GM21447 (cell line): ENCODE measurements around the gene ARVCF.

Source experiments
- ATAC-seq: cut with Tn5 transposase; IDR thresholded peaks from one replicate; pipeline ENCODE4 v1.9.1; 2021; ENCODE audit not compliant: unreplicated experiment

Gene ARVCF

DNA sequence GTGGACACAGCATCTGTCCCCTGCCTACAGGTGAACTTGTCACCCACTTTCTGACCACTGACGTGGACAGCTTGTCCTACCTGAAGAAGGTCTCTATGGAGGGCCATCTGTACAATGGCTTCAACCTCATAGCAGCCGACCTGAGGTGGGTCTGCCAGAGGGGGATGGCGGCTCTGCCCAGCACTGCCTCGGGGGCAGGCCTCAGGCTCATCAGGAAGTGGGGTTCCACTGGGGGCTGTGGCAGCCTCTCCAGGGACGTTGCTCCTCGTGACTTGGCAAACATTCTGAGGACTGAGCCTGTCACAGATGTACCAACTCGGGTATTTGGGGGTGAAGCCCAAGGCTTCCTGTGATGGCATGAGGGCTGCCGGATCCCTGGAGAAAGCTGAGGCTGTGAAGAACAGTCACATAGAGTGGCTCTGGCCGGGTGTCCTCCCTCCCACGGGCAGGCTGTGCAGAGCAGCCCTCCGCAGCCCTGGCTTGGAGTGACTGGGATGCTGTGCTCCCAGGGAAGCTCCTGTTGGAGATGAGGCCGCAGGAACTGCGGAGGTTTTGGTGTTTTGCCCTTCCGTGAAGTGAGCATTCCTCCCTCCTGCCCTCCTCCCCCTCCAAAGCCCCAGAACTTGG lies 36.9 kb upstream of the ARVCF start:
- no peak for ATAC-seq

DNA sequence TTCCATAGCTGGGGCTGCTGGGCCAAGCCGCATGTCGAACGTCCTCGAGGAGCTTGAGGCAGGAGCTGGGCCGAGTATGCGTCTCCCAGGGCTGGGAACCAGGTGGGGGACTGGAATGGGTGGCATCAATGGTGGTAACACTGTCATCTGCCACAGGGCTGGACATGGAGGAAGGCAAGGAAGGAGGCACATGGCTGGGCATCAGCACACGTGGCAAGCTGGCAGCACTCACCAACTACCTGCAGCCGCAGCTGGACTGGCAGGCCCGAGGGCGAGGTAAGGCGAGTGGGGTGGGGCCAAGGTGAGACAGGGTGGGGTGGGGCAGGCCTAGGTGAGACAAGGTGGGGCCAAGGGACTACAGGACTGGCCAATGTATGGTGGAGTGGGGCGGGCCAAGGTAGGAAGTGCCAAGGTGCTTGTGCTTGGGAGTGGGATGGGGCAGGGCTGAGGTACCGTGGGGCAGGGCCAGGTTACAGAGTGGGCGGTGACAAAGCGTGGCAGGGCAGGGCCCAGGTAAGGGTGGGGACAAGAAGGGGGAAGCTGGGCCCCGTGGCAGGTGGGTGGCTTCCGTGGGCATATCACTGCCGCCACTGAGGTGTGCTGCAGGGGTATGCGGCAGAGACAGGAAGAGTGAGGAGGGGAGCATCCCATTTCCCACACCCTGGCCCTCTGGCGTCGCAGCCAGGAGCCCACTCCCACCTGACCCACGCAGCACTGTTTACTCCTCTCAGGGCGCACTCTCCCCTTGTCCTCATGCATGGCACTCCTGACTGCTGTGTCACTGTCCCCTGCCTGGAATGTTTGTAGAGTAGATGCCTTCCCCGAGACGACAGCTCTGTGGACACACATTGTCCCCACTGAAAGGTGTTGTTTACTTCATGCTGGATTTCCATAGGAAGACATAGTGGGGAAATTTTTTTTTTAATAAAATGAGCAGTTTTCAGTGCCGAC lies 36.0 kb upstream of the ARVCF start:
- no peak for ATAC-seq

DNA sequence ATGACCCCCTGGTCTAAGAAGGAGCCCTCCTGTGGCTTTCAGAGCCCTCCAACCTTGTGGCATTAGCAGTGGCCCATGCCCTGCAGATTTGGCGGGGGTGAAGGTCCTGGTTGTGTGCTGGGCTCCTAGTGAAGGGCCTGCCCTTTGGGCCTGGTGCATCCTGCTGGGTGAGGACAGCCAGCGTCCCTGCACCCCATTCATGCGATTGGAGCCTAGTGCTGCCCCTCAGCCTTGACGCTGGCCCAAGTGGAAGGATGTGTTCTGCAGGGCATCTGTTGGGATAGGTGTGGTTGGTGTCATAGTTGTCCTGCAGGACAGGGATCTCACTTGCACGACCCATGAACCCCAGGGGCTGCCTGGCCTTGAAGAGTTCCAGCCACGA lies 35.3 kb upstream of the ARVCF start:
- no peak for ATAC-seq

DNA sequence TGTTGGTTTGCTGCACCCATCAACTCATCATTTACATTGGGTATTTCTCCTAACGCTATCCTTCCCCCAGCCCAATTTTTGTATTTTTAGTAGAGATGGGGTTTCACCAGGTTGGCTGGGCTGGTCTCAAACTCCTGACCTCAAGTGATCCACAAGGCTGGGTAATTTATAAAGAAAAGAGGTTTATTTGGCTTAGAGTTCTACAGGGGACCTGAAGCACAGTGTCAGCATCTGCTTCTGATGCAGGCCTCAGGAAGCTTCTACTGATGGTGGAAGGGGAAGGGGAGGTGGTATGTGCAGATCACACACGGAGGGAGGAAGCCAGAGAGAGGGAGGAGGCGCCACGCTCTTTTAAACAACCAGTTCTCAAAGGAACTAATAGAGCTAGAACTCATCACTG lies 30.1 kb upstream of the ARVCF start:
- no peak for ATAC-seq

DNA sequence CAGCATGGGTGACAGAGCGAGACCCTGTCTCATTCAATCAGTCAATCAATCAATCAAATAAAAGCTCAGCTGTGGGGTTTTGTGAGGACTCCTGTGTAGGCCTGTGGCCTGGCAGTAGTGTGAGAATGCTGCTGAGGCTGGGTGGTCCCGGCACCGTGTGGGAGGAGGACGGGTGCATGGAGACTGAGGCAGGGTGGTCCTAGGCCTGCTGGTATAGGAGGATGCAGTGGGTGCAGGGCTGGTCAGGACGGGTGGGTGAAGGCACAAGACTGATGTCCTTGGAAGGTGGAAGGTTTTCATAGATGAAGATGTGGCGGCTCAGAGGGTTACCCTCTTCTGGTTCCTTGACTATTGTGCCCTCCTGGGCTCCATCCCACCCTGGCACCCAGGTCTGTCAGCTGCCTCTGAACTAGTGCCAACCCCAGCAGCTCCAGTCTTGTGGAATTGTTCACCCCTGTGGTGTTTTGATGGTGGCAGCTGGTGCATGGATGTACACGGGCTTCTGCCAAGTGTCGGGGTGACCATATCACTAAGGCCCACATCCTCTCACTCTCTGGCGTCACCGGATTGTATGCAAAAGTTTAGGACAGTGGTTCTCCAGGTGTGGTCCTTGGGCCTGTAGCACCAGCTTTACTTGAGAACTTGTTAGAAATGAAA lies 28.0 kb upstream of the ARVCF start:
- ATAC-seq = no peak

DNA sequence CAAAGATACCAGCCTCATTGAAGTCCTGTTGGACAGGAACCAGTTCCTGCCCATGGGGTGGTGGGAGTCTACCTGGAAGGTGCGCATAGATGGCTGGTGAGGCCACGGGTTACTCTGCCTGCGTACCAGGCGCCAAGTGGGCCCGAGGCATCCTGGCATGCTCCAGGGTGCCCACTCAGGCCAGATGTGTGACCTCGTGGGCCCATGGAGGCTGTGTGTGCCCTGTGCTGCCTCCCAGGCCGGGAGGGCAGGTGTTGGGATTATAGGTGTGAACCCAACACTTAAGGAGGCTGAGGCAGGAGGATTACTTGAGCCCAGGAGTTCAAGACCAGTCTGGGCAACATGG lies 27.3 kb upstream of the ARVCF start:
- ATAC-seq = no peak

DNA sequence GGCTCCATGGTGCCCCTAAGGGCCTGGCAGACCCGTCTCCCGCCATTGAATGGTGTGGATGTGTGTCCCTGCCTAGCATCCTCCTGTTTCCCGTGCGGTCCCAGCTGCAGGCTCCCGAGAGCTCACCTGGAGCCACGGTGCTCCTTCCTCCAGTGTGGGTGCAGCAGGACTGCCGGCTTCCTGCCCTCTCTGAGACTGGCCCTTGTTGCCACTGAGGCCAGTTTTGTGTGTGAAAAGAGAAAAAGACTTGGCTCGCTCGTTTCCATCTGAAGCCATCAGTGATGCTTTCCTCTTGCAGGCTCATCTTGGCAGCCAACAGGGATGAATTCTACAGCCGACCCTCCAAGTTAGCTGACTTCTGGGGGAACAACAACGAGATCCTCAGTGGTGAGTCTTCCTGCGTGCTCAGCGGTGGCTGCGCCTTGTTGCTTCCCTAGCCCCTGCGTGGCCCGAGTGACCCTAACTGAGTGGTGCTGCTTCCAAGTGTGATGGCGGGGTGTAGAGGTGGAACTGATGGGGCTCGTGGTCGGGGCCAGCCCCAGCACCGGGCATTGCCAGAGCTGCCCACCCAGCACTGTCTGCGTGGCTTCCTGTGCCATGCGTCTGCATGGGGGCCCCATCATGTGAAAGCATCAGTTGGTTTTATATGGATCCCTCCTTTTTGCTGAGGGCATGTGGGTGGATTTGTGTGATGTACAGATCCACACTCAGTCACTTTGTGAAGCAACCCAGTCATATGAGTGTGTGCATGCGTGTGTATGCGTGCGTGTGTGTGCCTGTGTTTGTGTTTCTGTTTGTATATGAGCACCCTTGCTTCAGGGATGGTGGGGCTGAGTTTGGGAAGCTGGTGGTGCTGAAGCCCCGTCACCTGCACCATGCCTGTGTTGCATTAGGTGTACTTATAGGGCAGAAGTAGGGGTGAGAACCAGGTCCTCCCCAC lies 26.7 kb upstream of the ARVCF start:
- ATAC-seq = no peak

DNA sequence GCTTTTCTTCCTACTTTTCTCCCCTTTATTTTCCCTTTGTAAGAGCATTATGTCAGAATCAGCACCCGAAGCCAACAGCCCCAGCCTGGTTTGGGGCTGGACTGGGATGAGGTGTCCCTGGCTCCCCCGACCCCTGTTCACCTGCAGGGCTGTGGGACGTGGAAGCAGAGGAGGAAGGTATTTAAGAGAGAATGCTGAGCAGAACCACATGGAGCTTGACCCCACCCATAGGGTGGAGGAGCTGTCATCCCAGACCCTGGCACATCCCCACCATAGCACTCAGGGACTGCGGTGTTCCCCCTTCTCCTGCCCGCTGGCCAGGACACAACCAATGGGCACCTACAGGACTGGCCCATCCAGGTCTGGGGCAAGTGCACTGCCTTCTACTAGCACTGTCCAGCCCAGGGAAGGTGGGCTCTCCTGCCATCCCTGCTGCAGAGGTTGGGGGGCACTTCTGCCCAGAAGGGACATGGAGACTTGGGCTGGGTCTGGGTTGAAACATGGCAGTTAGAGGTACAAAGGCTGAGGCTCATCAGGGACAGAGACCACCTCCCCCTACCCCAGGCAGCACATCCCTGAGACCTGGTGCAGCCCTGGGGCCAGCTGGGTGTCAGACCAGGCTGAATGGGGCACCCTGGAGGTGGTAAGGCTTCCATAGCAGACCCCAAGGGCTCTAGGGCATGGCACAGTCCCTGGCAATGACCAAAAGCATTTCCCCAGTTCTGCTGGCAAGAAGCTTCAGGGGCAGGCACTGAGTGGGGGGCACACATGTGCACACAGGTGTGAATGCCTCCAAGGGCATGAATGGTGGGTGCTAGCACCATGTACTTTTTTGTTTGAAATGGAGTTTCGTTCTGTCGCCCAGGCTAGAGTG lies 23.9 kb upstream of the ARVCF start:
- ATAC-seq = no peak

DNA sequence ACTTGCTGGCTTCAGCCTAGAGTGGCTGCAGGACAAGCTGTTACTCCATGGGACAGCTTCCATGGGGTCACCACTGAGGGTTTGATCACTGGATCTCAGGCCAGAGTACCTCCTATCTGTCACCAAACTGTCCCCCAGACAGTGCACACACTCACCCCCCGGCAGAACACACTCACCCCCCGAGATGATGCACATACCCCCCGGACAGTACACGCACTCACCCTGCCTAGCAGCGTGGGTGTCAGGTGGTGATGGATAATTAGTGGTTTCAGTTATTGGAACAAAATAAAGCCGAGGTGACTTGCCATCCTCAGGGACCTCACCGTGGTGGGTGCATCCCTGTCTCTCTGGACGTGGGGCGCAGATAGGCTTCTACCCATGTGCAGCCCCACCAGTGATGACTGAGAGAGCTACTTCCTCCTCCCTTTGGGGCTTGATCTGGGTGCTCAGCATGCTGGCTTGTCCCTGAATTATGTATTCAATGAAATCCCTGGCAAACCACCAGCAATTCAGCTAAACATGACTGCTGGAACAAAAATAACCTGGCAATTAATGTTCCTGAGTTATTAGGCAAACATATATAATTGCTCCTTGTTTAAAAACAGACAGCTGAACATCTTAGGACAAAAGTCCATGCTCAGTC lies 23.2 kb upstream of the ARVCF start:
- no peak for ATAC-seq

DNA sequence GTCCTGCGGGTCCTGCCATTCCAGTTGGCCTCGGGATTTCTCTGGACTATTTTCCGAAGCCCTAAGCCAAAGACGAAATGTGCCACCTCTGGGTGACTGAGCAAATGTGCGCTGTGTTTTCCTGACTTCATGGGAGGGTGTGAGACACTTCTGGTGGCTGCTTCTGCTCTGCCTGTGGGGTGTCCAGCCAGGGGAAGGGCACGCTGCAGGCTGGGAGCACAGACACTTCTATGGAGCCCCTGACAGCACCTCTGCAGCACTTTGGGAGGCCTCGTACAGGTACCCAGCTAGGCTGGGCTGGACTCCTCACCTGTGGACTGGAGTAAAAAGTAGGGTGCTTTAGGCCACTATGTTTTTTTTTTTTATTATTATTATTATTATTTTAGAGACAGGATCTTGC lies 22.0 kb upstream of the ARVCF start:
- ATAC-seq = no peak

DNA sequence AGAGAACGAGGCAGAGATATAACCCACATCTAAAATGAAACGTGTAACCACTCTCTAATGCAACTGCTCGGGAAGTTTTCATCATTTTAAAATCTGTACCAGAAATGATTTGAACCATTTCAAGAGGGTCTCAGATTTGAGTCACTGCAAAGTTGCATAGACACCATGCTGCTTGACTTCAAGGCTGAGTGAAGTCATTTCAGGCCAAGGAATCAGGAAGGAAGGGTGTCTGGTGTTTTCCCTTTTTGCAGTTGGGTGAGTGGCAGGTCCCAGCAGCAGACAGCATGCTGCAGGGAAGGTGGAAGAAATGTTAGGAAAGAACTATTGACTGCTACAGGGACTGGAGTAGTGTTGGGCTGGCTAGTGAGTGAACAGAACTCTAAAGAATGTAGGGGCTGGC lies 20.8 kb upstream of the ARVCF start:
- ATAC-seq = no peak

DNA sequence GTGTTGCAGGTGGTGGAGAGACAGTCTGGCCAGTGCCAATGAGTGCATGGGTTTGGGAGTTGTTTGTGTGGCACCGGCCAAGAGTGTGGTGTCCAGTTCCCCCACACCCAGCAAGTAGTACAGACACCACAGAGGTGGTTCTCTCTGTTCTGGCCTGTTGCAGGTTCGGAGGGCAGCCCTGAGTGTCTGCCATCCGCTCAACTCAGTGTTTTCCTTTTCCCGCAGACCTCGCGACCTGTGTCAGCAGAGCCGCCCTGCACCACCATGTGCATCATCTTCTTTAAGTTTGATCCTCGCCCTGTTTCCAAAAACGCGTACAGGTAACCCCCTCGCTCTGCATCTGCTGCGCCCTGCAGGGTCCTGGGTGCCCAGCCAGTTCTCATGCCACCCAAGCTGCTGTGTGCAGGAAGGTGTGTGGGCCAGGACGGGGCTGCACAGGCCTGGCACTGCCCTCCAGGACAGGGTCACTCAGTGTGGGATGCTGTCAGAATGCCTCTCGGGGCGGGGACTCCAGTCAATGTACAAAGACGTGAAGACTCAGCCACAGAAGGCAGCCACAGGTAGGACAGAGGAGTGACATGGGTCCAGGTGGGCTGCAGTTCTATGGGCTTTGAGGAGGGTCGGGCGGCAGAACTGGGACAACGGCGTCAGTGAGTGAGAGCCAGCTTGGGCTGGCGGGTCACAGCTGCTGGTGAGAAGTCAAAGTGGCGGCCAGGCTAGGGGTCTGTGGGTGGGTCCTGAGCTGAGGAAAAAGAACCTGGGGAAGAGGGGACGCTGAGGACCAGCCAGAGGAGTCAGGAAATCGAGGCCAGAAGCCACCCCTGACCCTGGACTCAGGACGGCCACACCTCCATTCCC lies 20.1 kb upstream of the ARVCF start:
- no peak for ATAC-seq

DNA sequence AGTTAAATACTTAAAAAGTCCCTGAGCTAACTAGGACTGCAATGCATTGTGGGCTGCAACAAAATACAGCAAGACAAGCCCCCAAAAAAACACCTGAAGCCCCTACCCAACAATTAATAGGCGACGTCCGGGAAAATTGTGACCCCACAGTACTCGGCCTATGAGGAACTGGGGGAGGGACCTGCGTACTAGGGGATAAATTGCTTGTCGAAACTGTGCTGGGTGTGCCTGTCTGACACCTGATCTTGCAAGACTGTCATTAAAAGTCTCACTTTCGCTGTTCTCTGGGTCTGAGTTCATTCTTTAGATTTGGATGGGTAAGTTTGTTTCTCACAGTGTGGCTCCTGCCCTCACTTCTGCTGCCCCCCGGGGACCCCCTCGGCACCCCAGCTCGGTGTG lies 19.5 kb upstream of the ARVCF start:
- no peak for ATAC-seq

DNA sequence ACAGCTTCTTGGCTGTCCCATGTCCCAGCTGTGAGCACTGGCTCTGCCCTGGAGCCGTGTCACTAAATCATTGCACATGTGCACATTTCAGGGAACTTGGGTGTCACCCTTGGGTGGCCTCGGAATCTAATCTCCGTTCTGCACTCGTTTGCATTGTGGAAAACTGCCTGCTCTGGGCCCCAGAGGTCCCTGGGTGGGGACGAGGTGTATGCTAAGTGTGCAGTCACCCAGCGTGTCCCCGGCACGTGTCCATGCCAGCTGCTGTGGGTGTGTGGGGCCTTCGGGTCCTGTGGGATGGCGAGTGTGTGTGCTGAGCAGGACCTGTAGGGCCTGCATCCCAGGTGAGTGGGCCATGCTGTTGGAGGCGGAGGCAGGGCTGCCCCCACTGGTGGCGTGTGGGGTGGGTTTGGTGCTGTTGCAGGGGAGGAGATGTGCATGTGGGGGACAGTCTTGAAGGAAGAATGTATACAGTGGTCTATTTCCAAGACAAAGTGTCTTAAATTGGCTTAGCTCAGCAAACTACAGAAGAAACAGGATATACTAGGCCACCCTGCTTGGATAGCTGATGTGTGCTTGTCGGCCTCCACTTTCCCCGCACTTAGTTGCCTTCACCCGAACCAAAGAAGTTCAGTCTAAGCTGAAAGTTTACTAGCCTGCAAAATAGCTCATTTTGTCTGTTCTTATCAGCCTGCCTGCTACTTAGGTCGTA lies 18.9 kb upstream of the ARVCF start:
- no peak for ATAC-seq

DNA sequence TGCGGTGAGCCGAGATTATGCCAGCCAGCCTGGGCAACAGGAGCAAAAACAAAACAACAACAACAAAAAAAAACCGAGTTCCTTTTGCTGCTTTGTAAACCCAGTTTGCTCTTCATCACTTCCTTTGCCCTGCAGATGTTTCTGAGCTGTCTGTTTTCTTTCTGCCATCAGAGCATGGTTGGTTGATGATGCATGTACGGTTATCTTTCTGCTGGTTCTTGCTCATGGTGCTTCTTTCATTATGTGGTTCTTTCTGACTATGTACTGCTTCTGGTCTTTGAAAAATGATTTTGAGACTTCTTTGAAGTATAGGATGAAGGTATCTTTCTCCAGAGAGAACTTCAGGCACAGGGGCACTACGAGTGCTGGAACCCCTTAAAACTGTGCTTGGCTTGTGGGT lies 17.5 kb upstream of the ARVCF start:
- no peak for ATAC-seq

DNA sequence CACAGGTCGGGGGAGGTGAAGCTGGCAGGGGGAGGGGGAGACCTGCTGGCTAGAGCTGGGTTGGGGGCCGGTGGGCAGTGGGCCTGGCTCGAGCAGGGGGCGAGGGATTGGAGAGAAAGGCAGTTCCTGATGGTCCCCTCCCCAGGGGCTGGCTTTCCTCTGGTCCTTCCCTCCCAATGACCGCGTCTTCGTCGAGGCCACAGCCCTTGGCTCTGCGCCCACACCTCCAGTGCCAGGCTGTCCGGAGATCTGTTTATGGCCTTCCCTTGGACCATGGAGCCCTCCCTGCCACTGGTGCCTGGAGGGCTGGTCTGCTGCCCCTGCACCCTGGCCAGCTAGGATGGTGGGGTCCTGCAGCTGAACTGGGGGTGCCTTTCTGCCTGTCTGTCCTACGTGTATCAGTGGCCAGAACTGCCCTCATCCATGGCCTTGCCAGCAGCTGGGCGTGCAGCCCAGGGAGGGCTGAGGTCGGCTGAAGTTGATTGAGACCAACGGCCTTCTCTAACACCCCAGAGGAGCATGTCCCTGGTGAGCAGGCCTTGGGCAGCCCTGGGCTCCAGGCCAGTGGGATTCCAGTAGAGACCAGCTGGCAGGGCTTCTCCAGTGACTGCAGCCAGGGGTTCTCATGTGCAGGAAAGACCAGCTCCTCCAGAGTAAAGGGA lies 16.6 kb upstream of the ARVCF start:
- ATAC-seq = no peak

DNA sequence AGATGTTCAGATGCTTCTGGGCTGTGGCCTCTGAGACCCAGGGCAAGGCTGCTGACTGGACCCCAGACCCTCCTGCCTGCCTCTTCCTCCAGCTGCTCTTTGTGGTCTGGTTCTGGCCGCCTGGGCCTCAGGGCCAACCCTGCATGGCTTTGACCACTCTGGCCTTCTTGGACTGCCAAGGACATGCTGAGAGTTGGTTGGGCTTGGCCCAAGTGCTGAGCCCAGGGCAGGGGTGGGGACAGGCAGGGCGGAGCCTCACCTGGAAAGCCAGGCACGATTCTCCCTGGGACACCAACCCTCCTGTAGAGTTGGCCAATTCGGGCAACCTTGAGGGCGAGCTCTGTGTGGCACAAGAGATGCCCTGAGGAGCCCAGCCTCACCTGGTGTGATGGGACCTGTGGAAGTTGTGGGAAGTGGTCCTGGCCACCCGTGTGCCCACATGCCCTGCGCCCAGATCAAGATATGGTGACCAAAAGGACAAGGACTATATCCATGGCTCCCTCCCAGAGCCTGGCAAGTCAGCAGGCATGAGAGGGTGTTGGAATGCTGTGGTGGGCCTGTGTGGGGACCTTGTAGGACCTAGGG lies 15.9 kb upstream of the ARVCF start:
- no peak for ATAC-seq
